Peyer's patch (tissue), 4 donors: ENCODE results near the gene TMEM225B.

Experiments used
- CTCF ChIP-seq, 6 experiments: fragments of 450-650 bp in 4 of 6; fragments of 200-600 bp in 2 of 6; sonication (generic) in 1 of 6; IDR thresholded peaks; one replicate each; pipeline ENCODE4 v1.5.1; 2017 to 2019; ENCODE audit warnings: antibody characterized with exemption in 6 of 6, mild to moderate bottlenecking in 3 of 6, moderate library complexity in 1 of 6
- POLR2A ChIP-seq, 2 donors: fragments of 450-650 bp; IDR thresholded peaks; one replicate each; pipeline ENCODE4 v1.5.1; 2017; ENCODE audit warnings: antibody characterized with exemption in 2 of 2, mild to moderate bottlenecking in 2 of 2, moderate library complexity in 2 of 2

GRCh38 chr7:99638731-99639130 is 40.7 kb downstream of the TMEM225B start:
- TF ChIP-seq CTCF (IDR thresholded peaks at IDR 0.05), result no peak
- TF ChIP-seq POLR2A (IDR thresholded peaks at IDR 0.05), result no peak
